AG09319 (cell line): ENCODE results near the gene EMSY.

Source experiments
- DNase-seq: peaks from one replicate; pipeline ENCODE4 v3.0.0-alpha.2; 2010; ENCODE audit warnings: low read depth; ENCODE audit errors: extremely low read depth
- TF ChIP-seq, protein P1 (sequence below): IDR thresholded peaks from 2 replicates; pipeline ENCODE4 v1.5.1; 2011; ENCODE audit warnings: low read depth, mild to moderate bottlenecking, inconsistent platforms, low read length, moderate library complexity

The EMSY gene

DNA sequence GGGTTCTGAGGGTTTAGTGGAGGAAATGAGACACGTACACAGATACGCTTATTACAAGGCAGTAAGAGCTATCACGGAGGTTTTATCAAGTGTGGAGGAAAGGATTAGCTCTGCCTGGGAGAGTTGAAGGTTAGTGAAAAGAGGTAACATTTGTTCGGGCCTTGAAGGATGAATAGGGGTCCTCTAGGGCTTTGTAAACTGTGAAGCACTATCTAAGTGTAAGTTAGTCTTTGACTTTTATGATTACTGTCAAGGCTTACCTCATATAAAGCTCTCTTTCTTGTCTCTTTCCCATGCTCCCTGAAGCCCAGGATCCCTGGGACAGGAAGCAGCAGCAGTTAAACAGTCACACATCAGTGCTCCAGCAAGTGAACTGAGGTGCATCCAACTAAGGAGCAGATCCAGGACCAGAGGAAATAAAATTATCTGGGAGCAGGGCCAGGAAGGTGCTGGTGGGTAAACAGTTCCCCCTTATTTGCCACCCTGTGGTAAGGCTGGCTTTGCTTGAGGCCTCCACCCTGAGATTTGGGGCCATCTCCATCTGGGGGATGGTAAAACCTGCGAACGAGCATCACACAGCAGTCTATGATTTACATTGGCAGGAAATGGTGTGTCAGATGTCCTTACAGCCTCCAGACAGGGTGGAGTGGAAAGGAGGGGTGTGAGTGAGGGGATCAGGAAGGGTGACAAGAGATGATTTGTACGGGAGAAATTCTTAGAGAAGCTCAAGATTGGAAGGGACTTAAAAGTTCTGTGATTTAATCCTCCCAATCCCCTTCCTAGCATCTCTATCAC lies 36.5 kb upstream of the EMSY start:
- TF ChIP-seq, protein P1, sequence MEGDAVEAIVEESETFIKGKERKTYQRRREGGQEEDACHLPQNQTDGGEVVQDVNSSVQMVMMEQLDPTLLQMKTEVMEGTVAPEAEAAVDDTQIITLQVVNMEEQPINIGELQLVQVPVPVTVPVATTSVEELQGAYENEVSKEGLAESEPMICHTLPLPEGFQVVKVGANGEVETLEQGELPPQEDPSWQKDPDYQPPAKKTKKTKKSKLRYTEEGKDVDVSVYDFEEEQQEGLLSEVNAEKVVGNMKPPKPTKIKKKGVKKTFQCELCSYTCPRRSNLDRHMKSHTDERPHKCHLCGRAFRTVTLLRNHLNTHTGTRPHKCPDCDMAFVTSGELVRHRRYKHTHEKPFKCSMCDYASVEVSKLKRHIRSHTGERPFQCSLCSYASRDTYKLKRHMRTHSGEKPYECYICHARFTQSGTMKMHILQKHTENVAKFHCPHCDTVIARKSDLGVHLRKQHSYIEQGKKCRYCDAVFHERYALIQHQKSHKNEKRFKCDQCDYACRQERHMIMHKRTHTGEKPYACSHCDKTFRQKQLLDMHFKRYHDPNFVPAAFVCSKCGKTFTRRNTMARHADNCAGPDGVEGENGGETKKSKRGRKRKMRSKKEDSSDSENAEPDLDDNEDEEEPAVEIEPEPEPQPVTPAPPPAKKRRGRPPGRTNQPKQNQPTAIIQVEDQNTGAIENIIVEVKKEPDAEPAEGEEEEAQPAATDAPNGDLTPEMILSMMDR, result no peak
- DNase-seq, result no peak

DNA sequence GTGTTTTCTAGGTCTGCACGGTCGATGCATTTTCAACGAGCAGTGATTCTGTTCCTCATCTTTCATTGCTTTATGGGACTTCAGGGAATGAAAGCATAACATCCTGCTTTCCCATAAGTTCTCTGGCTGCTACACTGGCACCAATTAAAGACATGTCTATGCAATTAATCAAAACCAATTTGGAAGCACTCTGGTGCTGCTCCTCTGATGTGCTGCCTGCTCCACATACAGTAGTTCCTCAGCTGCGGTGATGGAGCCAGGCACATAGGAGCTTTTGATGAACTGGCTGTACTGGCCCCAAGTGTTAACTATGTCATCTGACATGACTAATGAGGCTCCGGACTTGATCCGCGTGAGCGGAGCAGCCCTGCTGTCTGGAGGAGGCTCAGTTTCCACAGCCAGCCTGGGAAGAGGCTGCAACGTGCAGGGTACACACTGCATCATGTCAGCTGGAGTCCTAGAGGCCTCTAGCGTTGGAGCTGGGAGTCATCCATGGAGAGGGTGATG lies 33.9 kb upstream of the EMSY start:
- TF ChIP-seq, protein P1, result no peak
- no peak for DNase-seq

DNA sequence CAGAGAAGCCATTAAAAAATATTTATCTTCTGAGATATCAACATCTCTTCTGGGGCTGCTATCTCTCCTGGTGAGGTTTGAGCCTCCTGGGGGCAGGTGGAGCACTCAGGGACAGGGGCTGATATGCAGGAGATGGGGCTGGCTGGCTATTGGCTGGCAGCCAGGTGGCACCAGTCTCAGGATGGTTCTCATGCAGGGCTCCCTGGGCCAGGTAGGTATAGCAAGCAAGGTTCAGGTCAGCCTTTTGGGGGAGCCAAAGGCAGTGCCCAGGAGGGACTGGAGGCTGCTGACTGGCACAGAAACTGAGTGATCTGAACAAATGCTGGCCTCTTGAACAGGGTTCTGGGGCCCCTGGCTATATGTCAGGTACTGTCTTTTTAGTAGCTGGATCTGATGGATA lies 29.7 kb upstream of the EMSY start:
- TF ChIP-seq, protein P1, result no peak
- DNase-seq, result no peak

DNA sequence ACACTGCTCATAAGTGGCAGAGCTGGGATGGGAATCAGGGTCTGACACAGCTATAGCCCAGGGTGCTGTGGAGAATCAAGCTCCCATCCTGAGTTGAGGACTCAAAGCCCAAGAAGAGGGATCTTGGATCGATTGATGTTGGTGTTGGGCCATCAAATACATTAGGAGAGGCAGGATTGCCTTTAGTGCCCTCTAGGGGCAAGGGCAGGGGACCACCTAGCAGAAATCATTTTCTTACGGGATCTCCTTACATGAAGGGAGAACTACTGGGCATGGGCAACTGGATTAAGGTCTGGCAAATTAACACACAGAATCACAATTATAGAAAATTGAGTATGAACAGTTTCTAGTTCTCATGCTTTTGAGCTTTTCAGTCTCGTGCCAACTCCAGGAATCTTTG lies 24.9 kb upstream of the EMSY start:
- TF ChIP-seq, protein P1, result peak; percentile 14
- DNase-seq, result no peak

DNA sequence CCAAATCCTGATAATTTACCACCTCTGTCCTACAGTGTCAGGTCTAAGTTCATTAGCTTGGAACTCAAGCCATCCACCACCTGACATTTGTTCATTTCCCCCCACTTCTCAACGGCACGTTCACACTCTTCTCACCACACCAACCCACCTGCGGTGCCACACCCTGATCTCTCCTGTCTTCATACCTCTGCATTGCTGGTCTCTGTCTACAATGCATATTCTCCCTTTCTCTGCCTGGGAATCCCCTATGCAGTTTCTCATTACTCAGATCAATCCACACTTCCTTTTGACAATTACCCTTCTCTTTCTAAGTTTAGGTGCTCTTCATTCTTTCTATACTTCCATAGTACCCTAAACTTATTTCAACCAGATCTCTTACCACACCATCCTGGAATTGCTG lies 20.4 kb upstream of the EMSY start:
- TF ChIP-seq, protein P1, result no peak
- no peak for DNase-seq

DNA sequence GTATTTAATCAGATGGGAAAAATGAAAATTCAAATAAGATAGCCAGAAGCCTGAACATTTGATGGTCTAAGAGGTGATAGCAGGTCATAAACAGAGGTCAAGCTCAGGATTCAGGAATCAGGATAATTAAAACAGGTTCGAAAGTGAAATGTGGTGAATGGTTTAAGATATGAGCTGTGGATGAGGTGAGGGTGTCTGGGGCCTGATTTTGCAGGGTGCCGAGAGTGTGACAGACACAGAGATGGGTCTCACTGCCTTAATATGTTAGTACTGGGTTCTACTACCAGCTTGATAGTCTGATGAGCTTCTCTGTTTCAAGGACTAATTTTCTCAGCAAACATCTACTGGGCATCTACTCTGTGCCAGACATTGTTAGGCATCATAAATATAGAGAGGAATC lies 19.9 kb upstream of the EMSY start:
- DNase-seq, result no peak

DNA sequence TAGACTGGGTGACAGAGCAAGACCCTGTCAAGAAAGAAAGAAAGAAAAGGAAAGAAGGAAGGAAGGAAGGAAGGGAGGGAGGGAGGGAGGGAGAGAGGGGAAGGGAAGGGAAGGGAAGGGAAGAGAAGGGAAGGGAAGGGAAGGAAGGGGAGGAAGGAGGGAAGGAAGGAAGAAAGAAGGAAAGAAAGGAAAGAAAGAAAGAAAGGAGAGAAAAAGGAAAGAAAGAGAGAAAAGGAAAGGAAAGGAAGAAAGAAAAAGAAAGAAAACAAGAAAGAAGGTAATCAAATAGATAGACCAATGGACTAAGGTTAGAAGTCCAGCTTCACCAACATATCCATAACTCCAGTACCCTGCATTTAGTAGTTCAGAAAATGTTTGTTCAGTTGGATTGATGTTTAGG lies 18.2 kb upstream of the EMSY start:
- DNase-seq, result no peak

More for the DNA sequence above, 19.9 kb upstream of the EMSY start:
- TF ChIP-seq, protein P1, result no peak

More for the DNA sequence above, 18.2 kb upstream of the EMSY start:
- TF ChIP-seq, protein P1, result no peak
